Neural crest cell (in vitro differentiated cells): Measurements from ENCODE around the gene PIGW. TPM values are rescaled to one million over a fixed set of nuclear protein-coding genes. Genes with fewer than 3 reads are reported as not detected.

Experiments
- DNase-seq: peaks from one replicate; pipeline ENCODE4 v3.0.0; 2021; ENCODE audit warnings: low read depth, mixed read lengths, low spot score
- H3K27ac Mint-ChIP-seq: one replicate; pipeline ENCODE4 v1.8.0; 2021; ENCODE audit warnings: mild to moderate bottlenecking, mixed read lengths; ENCODE audit not compliant: unreplicated experiment
- H3K27me3 Mint-ChIP-seq: 2 replicates; pipeline ENCODE4 v1.8.0; 2021; ENCODE audit warnings: low read depth, mild to moderate bottlenecking, mixed read lengths
- H3K36me3 Mint-ChIP-seq: 2 replicates; pipeline ENCODE4 v1.8.0; 2021; ENCODE audit warnings: low read depth, mild to moderate bottlenecking, mixed read lengths
- H3K4me1 Mint-ChIP-seq: 2 replicates; pipeline ENCODE4 v1.8.0; 2021; ENCODE audit warnings: mixed read lengths
- H3K4me3 Mint-ChIP-seq: one replicate; pipeline ENCODE4 v1.8.0; 2021; ENCODE audit warnings: mild to moderate bottlenecking, mixed read lengths
- H3K9me3 Mint-ChIP-seq: 2 replicates; pipeline ENCODE4 v1.8.0; 2021; ENCODE audit warnings: mixed read lengths
- CTCF ChIP-seq: fragments of 200-600 bp; sonication (generic); conservative IDR thresholded peaks from 2 replicates; pipeline ENCODE4 v1.5.0; 2021; ENCODE audit warnings: antibody characterized with exemption, mild to moderate bottlenecking
- total RNA-seq: library from RNA; stranded (reverse); gene quantifications from 2 replicates; pipeline ENCODE4 v1.2.1, GENCODE V29; 2021

The PIGW gene
- total RNA-seq, 1 donor from 2014 or later, result 20.8 TPM

GRCh38 chr17:36540696-36541095, 5.9 kb downstream of the PIGW start:
- peak overlapping the region; percentile 17 for H3K4me3 Mint-ChIP-seq
- no peak for DNase-seq
- peaks cover 17% of the 10 kb centered on the region for H3K4me1 Mint-ChIP-seq
- no peaks in the 10 kb centered on the region for H3K9me3 Mint-ChIP-seq
- no peaks in the 10 kb centered on the region for H3K27me3 Mint-ChIP-seq
- H3K36me3 Mint-ChIP-seq, result peaks cover 6% of the 10 kb centered on the region
- H3K27ac Mint-ChIP-seq, result no peak overlapping the region
- TF ChIP-seq CTCF, result no peak

GRCh38 chr17:36542755-36543154, 8.0 kb downstream of the PIGW start:
- H3K27ac Mint-ChIP-seq, result no peak overlapping the region
- peaks cover 23% of the 10 kb centered on the region for H3K4me1 Mint-ChIP-seq
- TF ChIP-seq CTCF, result no peak
- peak overlapping the region; percentile 98 for H3K4me3 Mint-ChIP-seq
- no peaks in the 10 kb centered on the region for H3K9me3 Mint-ChIP-seq
- no peaks in the 10 kb centered on the region for H3K27me3 Mint-ChIP-seq
- DNase-seq, result no peak
- H3K36me3 Mint-ChIP-seq, result peaks cover 9% of the 10 kb centered on the region

GRCh38 chr17:36544044-36544306, 9.2 kb downstream of the PIGW start:
- Mint-ChIP-seq H3K36me3 (peaks cover 4% of the 10 kb centered on the region), H3K27me3 (no peaks in the 10 kb centered on the region), H3K4me1 (peaks cover 27% of the 10 kb centered on the region), H3K9me3 (no peaks in the 10 kb centered on the region), H3K4me3 (peak overlapping the region; percentile 98), H3K27ac (peak overlapping the region; percentile 98)
- peak; percentile 27 for TF ChIP-seq CTCF
- no peak for DNase-seq

- H3K27me3 Mint-ChIP-seq, result no peaks in the 10 kb centered on the region
- peak; percentile 84 for DNase-seq
- peak within 1 kb of the TSS; percentile 98 for H3K27ac Mint-ChIP-seq
- H3K4me1 Mint-ChIP-seq, result peaks cover 27% of the 10 kb centered on the region
- H3K36me3 Mint-ChIP-seq, result peaks cover 4% of the 10 kb centered on the region
- no peaks in the 10 kb centered on the region for H3K9me3 Mint-ChIP-seq
- no peak for TF ChIP-seq CTCF
- H3K4me3 Mint-ChIP-seq, result peak within 1 kb of the TSS; percentile 98
These were observed 9.7 kb downstream of the PIGW start, which contains the start of gene GGNBP2 for GRCh38 chr17:36544307-36545076. TSS of gene GGNBP2 (plus strand) at chr17:36544919. CDS start at chr17:36545725, 806 bp downstream.

- Mint-ChIP-seq H3K27me3 (no peaks in the 10 kb centered on the region), H3K4me3 (peak overlapping the region; percentile 98), H3K9me3 (no peaks in the 10 kb centered on the region), H3K27ac (peak overlapping the region; percentile 92), H3K36me3 (peaks cover 4% of the 10 kb centered on the region), H3K4me1 (peaks cover 27% of the 10 kb centered on the region)
- no peak for TF ChIP-seq CTCF
- no peak for DNase-seq
These were observed 10.3 kb downstream of the PIGW start for GRCh38 chr17:36545077-36545464.
